Tibial nerve (tissue), 4 donors: Measurements from ENCODE around the gene SUMO1.

Experiments used
- EP300 ChIP-seq, 2 donors: sonication (generic); formaldehyde crosslinking; IDR thresholded peaks; one replicate each; pipeline ENCODE4 v1.6.1; 2017; ENCODE audit warnings: antibody characterized with exemption in 2 of 2, mild to moderate bottlenecking in 1 of 2
- POLR2A ChIP-seq, 2 donors: fragments of 450-650 bp; IDR thresholded peaks; one replicate each; pipeline ENCODE4 v1.6.1; 2017; ENCODE audit warnings: antibody characterized with exemption in 2 of 2, mild to moderate bottlenecking in 2 of 2, moderate library complexity in 2 of 2
- TF ChIP-seq, protein P1 (sequence below), 5 experiments: fragments of 200-600 bp in 3 of 5; fragments of 450-650 bp in 2 of 5; sonication (generic) in 3 of 5; IDR thresholded peaks; one replicate each; pipeline ENCODE4 v1.5.1; 2016 to 2019; ENCODE audit warnings: antibody characterized with exemption in 5 of 5, mild to moderate bottlenecking in 3 of 5, moderate library complexity in 2 of 5

DNA sequence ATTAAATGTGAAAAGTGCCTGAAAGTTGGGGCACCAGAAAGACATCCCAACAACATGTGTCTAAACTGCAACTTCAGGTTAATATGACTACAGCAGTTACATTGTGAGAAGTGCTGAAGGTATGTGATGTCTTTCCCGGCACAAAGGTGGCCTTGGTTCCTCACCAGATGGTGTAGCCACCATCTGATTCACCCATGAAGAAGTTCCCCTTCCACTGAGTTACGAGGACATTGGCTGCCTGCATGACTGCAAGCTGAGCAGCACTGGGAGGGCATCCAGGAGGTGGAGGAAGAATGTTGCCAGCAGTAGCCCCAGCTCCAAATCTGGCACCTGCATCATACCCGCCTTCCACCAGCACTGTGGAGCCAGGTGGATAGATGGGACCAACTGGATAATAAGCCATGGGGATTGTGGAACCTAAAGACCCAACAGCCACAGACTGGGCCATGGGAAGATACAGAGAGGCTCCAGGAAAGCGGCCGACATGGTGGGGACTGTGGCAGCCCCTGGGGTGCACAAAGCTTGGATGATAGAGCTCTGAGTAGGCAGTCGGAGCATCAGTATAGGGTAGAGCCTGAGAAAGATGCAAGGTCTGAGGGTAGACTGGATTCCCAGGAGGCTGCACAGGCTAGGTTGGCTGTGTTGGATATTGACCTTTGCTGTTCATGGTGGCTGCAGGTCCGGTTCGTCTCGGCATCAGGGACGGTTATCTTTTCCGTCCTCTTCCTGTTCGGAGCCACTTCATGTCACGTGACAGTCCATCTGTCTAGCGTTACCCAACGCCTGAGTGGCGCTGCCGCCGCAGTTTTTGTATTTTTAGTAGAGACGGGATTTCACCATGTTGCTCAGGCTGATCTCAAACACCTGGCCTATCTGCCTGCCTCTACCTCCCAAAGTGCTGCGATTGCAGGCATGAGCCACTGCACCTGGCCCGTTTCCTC, 36.9 kb downstream of the SUMO1 start:
- TF ChIP-seq, protein P1, sequence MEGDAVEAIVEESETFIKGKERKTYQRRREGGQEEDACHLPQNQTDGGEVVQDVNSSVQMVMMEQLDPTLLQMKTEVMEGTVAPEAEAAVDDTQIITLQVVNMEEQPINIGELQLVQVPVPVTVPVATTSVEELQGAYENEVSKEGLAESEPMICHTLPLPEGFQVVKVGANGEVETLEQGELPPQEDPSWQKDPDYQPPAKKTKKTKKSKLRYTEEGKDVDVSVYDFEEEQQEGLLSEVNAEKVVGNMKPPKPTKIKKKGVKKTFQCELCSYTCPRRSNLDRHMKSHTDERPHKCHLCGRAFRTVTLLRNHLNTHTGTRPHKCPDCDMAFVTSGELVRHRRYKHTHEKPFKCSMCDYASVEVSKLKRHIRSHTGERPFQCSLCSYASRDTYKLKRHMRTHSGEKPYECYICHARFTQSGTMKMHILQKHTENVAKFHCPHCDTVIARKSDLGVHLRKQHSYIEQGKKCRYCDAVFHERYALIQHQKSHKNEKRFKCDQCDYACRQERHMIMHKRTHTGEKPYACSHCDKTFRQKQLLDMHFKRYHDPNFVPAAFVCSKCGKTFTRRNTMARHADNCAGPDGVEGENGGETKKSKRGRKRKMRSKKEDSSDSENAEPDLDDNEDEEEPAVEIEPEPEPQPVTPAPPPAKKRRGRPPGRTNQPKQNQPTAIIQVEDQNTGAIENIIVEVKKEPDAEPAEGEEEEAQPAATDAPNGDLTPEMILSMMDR (IDR thresholded peaks at IDR 0.05), result no peak
- TF ChIP-seq EP300 (IDR thresholded peaks at IDR 0.05), result no peak
- TF ChIP-seq POLR2A (IDR thresholded peaks at IDR 0.05), result no peak
